Inferior parietal cortex (tissue), 1 donor: Measurements from ENCODE around the gene HEATR3.

Experiments
- DNase-seq: peaks from one replicate; pipeline ENCODE4 v3.0.0-alpha.2; 2016; ENCODE audit errors: extremely low spot score

The HEATR3 gene

DNA sequence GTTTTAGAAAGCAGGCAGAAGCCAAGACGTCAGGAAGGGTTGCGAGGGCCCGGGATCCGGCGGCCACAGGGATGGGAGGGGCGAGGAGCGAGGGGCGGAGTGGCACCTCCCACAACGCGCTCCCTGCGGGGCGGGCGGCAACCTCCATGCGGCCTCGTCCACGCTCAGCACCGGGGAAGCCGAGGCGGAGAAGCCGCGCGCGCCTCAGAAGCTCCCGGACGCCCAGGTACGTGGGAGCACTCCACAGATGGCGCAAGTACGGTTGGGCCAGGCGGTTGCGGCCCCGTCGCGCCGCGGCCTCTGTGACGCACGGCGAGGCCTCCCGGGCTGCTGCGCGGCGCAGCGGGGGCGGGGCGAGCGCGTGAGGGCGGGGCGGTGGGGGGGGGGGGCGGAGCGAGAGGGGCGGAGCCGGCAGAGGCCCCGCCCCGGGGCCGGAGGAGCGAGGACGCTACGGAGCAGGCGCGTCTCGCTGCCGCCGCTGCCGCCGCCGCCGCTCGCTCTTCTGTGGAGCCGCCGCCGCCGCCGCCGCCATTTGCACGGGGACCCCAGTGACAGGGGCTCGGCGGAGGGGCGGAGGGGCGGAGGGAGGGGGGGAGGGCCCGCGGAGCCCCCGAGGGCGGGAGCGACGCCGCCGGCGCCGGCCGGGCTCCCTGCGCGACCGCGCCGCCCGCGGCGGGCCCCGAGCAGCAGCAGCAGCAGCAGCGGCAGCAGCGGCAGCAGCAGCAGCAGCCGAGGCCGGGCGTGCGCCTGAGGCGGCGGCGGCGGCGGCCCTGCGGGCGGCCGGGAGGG, 87.2 kb downstream of the HEATR3 start, which contains the start of gene TENT4B:
TENT4B (plus strand) TSS at position 500 of the 789 bp plus-strand sequence. CDS start 316 bp downstream, outside the sequence.
- DNase-seq = peak; percentile 76

DNA sequence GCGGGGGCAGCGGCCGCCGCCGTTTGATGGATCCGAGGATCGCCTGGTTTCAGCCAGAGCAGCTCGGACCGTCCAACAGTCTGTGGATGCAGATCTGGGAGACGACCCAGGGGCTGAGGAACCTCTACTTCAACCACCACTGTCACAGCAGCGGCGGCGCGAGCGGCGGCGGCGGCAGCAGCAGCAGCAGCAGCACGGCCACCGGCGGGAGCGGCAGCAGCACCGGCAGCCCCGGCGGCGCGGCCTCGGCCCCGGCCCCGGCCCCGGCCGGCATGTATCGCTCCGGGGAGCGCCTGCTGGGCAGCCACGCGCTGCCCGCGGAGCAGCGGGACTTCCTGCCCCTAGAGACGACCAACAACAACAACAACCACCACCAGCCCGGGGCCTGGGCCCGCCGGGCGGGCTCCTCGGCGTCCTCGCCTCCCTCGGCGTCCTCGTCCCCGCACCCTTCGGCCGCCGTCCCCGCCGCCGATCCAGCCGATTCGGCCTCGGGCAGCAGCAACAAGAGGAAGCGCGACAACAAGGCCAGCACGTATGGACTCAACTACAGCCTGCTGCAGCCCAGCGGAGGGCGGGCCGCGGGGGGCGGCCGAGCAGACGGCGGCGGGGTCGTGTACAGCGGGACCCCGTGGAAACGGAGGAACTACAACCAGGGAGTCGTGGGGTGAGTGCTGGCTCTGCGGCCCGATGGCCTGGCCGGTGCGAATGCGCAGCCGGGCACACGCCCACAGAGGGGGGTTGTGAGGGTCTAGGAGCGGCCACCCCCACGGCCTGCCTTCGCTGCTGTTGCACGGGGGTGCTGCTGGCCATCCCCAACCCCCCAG, 88.0 kb downstream of the HEATR3 start:
- no peak for DNase-seq

DNA sequence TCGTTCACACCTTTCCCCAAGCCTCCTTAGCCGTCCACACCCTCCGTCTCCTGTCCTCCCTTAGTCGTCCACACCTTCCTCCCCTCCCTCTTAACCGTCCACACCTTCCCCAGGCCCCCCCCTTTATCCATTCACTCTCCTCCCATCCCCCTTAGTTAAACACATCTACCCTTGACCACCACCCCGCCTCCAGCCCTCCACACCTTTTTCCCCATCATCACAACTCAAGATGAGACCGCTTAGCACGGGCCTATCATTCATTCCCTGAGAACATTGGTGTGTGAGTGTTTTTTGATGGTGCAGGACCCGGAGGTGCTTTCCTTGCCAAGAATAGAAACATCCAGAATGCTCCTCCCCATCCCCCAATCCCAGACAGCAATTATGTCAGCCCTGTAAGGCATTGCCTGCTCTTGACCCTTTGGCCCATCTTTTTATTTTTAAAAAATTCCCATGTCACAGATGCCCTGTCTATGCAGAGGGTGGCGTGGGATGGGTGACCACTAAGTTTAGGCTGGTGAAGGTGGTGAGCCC, 88.7 kb downstream of the HEATR3 start:
- no peak for DNase-seq

DNA sequence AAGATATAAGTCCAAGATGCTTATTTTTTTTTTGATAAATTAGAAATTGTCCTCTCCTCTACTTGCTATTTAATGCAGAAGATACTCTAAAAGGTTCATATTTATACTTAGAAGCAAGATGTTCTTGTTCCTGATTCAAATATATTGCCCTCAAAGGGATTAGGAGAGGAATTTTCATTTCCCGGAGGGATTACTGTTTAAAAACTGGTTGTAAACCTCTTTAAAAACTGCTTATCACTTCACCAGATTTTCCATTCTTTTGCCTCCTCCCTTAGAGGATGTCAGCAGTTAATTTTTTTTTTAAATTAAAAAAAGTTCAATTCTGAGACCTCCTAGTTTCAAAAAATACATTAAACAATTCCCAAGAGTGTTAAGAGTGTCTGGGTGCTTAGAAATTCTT, 90.2 kb downstream of the HEATR3 start:
- no peak for DNase-seq
